NCI-H2029 (cell line): ENCODE results near the gene SBK2.
A peak's percentile ranks its signal among the peaks of the same experiment; 100 is the strongest.
"Not testable (repeated sequence)": the region's sequence is repeated elsewhere in the genome, so short reads cannot be mapped to it uniquely, and the experiment has no call there.

Experiments used
- DNase-seq: peaks from one replicate; lab custom pipeline; 2025; lab: John Stamatoyannopoulos, UW

Gene SBK2

DNA sequence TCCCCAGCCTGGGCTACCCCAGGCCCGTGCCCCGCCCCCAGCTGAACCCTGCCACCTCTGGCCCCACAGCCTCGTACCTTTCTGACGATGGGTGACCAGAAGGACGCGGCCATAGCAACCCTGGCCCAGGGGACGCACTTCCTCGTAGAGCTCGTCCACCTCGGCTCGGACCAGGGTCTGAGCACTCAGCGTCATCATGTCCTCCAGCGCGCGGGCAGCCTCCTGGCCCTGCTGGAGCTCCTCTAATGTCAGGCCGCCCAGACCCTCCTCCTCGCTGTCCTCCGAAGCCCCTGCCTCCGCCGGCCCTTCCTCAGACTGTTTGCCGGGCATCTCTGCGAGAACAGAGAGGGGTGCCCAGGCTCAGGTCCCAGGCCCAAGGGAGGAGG lies 975 bp downstream of the SBK2 start:
- DNase-seq: no peak

DNA sequence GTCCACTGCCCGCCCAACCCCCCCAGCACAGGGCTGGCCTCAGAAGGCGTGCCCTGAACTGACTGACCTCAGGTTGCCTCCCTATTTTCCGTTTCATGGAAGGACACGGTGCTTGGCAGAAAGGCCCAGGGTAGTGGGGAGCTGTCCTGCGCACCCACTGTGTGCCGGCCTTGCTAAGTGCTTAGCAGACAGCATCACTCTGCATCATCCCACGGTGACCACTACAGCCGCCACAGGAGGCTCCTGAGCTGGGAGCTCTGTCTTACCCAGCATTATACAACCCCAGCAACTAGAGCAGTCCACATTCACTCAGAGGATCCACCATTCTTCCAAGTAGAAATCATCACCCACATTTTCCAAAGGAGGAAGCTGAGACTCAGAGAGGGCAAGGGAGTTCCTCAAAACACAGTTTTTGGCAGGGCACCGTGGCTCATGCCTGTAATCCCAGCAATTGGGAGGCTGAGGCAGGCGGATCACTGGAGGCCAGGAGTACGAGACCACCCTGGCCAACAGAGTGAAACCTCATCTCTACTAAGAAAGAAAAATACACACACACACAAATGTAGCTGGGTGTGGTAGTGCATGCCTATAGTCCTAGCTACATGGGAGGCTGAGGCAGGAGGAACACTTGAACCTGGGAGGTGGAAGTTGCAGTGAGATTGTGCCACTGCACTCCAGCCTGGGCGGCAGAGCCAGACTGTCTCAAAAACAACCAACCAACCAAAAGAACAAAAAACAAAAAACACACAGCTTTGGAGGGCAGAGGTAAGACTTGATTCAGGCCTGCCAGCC lies 1.6 kb downstream of the SBK2 start:
- no peak for DNase-seq

DNA sequence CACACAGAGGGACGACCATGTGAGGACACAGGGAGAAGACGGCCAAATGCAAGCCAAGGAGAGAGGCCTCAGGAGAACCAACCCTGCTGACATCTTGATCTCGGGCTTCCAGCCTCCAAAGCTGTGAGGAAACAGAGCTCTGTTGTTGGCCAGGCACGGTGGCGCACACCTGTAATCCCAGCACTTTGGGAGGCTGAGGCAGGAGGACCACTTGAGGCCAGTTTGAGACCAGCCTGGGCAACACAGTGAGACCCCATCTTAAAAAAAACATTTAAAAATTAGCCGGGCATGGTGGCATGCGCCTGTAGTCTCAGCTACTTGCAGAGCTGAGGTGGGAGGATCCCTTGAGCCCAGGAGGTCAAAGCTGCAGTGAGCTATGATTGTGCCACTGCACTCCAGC lies 2.7 kb downstream of the SBK2 start:
- DNase-seq: not testable (repeated sequence)

DNA sequence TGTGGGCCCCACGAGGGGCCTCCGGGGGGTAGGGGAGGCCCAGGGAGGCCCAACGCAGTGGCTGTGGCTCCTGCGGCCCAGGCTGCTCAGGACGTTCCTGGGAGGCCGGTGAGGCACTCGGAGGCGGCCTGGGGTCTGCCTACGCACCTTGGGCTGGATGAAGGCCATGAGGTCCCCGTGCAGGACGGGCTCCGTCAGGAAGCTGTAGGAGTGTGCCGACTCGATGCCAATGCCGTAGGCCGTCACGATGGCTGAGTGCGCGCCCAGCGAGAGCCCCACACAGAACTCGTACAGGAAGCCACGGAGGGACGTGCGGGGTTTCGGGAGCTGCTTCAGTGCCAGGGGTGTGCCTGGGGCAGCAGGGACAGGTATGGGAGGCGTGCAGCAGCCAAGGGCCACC lies 5.9 kb downstream of the SBK2 start:
- no peak for DNase-seq

DNA sequence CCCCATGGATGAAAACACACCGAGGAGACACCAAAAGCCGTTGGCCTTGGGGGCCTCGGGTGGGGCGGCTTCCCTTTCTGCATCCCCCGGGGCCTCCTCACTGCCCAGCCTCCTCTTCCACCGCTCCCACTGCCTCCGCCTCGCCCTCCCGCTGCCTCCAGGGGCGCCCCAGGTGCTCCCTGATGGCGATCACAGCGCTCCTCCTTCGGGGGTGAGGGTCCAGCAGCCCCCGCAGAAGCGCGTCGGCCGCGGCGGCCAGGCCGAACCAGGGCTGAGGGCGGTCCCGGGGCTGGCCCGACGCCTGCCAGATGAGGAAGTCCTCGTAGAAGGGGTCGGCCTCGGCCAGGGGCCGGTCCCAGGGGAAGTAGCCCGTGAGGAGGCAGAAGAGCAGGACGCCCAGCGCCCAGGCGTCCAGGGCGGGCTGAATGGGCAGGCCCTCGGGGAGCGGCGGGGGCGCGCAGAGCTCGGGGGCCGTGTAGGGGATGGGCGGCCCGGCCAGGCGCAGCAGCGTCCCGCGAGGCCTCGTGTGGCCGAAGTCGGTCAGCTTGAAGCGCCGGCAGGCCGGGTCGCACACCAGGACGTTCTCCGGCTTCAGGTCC lies 7.2 kb downstream of the SBK2 start:
- no peak for DNase-seq

DNA sequence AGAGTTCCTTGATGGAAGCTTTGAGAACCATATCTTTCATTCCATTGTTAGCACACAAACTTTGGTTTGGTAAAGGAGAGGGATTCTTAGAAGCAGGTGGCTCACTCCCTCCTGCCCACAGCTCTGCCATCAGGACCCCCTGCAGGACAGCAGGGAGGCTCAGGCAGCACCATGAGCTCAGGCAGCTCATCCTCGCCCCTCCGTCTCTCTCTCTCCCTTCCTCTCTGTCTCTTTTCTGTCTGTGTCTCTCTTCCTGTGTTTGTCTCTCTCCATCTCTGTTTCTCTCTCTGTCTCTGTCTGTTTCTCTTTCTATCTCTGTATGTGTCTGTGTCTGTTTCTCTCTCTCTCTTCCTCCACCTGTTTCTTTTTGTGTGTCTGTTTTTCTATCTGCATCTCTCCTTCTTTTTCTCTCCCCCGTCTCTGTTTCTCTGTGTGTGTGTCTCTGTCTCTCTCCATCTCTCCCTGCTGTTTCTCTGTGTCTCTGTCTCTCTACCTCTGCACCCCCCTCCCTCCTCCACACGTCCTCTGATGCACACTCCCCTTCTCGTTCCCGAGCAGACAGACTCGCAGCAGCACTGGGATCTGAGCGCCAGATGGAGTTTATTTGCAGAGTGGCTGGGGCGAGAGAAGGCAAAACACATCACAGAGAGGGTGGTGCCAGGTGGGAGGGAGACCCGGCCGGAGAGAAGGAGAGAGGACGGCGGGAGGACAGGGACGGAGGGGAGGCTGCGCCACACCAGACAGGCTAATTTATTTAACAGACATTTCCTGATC lies 8.7 kb downstream of the SBK2 start:
- peak; percentile 21 for DNase-seq

DNA sequence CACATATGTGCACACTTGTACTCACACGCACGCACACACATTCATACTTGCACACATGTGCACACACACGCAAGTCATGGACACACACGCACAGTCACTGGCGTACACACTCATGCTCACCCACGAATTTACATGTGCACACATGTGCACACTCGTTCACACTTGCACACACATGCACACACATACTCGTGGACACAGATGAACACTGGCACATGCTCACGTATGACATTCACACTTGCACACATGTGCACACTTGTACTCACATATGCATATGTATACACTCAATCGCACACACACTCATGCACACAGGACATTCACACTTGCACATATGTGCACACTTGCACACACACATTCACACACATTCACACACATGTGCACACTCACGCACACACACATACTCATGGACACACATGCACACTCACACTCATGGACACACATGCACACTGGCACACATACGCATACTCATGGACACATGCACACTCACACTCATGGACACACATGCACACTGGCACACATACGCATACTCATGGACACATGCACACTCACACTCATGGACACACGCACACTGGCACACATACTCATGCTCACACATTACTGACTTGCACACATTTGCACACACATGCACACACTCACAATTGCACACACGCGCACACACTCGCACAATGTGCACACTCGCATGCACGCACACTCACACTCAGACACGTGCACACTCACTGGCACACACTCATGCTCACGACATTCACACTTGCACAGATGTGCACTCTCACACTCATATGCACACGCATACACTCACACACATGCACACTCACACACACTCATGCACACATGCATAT lies 9.5 kb downstream of the SBK2 start:
- no peak for DNase-seq

DNA sequence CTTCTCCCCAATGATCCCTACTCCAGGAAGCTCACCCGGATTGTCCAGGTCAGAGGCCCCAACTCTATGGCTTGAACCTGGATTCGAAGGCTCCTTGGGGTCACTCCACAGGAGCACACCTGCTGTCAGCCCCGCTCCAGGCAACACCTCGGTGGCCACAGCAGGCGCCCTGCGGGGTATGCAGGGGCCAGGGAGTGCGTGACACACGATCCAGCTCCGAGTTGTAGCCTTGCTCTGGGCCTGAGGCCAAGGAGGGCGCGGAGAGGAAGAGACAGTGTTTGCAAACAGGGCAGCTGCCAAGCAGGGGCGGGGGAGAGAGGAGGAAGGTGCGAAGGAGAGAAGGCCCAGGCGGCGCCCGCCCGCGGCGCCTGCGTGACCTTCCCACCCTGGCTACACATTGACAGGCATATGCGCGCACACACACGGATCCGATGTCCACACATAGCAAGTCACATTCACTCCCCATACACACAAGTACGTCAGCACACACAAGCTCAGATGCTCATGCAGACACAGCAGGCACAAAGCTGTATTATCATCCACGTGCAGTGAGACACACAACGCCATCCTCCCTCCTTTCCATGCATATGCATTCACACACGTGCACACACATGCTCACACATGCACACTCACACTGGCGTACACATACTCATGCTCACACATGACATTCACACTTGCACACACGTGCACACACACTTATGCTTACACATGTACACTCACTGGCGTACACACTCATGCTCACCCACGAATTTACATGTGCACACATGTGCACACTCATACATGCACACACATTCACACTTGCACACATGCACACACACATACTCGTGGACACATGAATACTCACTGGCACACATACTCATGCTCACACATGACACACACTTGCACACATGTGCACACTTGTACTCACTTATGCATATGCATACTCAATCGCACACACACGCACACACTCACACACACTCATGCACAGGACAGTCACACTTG lies 10.4 kb downstream of the SBK2 start:
- DNase-seq: peak; percentile 91

DNA sequence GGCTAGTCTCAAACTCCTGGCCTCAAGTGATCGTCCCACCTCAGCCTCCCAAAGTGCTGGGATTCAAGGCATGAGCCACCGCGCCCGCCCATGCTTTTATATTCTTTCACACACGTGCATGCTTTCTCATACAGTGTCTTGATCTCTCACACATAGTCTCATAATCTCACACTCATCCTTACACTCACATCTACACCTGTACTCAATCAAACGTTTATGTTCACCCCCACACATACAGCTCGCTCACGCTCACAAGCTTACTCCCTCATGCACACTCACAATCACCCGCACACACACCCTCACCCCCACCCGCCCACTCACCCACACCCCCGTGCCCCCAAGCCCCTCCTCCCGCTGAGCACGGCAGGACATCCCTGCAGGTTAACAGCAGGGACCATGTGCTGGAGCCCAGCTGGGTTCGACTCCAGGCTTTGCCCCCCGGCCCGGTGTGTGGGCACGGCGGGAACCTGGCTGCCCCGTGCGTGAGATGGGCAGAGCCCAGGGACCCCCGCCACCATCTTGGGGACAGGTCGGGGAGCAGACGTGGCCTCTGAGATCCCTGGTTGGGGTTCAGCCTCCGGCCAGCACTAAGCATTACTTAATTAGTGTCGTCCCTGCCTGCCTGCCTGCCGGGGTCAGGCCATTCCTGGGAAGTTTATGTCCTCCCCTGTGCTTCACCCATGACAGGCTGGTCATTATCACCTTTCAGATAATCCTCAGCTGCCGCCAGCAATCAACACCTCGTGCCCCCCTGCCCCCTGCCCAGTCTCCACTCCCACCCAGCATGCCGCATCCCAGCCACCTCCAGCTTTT lies 11.4 kb downstream of the SBK2 start:
- no peak for DNase-seq

DNA sequence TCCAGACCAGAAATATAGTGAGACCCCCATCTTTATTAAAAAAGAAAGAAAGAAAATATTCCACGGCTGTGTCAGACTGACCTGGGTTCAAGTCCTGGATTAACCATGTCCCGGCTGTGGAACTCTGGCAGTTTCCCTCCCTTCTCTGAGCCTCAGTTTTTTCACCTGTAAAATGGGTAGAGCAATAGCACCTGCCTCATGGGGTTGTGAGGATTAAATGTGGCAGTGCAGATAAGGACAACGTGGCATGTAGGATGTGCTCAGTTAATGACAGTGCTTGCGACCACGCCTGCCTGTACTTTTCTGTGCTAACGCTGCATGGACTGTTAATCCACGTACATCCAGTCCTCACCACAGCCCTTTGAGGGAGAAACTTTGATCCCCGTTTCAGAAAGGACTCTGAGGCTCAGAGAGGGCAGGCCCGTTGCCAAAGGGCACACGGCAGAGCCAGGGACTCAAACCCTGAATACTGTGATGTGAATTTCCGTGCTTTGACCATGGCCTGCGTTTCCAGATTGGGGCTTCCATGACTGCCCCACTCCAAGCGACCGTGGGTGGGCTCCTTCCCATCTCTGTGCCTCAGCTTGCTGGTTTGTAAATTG lies 16.1 kb downstream of the SBK2 start:
- DNase-seq: no peak

DNA sequence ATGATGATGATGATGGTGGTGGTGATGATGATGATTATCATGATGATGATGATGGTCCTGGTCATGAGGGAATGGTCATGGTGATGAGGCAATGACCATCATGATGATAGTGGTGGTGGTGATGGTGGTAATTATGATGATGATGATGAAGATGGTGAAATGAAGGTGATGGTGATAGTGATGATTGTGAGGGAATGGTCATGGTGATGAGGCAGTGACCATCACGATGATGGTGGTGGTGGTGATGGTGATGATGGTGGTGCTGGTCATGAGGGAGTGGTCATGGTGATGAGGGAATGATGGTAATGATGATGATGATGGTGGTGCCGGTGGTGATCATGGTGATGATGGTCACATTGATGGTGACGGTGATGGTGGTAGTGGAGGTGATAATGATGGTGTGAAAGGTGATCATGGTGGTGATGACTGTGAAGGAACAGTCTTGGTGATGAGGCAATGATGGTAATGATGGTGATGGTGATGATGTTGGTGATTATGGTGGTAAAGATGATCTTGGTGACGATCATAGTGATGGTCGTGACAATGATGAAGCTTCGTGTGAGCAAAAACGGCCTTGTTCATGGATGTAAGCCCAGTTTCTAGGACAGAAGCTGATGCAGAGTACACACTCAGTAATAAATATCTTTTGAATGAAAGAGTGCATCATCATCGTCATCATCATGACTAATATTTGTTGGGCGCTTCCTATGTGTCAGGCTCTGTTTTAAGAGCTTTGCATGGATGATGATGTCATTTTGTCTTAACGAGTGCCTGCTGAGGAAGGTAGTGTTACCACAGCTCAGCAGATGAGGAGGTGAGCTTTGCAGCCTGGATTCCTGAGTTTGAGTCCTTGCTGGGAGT lies 17.3 kb downstream of the SBK2 start:
- no peak for DNase-seq

DNA sequence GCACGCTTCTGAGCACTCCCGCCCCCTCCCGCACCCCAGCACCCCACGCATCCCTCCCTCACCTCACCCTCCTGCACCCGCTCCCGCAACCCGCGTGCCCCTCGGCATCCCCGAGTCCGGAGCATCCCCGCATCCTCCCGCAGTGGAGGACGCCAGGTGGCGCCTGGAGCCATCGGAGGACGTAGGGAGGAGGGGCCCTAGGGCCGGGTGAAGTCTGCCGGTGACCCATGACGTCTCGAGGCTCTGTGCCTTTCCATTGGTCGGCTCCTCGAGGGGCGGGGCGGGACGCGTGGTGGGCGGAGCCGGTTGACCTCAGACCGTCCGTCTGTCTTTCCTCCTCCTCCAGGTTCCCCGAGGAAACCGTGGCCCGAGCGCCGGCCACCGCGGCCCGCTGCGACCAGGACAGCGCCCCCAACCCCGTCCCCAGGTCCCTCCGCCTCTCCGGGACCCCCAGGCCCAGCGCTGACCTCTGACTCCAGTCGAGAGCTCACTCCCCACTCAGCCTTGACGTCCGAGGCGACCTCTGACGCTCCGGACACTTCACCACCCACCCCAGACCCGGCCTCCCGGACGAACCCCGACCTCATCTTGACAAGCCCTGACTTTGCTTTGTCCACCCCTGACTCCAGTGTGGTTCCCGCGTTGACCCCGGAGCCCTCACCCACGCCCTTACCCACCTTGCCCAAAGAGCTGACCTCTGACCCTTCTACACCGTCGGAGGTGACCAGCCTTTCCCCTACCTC lies 19.9 kb downstream of the SBK2 start:
- peak; percentile 82 for DNase-seq

DNA sequence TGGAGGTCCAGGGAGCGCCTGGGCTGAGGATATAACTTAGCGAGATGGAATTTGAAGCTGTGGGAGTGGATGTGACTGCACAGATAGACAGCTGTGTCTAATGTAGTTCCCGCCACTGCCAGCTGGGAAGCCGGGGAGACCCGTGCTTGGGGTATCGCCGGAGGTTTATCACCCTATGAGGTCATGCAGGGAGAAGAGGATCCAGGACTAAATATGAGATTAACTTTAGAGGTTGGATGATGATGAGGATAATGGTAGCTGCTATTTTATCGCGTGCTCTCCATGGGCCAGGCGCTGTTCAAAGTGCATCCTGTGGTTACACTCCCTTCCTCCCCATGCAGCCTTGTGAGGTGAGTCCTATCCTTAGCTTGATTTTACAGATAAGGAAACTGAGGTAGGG lies 28.8 kb downstream of the SBK2 start:
- no peak for DNase-seq

DNA sequence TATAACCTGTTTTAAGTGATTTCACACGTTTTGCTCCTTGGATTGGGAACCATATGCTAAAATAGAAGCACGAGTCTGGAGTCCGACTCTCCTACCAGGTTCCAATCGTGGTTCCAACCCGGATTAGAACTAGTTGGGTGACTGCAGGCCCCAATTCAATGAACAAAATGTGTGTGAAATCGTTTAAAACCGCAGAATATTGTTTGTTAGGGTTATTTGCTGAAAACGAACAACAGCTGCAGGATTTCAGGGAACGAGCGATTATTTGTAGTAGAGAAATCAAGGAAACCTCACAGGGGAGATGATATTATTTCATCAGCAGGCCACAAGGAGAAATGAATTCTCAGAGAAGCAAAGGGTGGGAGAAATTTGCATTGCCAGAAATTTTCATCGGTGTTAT lies 32.0 kb downstream of the SBK2 start:
- DNase-seq: no peak

DNA sequence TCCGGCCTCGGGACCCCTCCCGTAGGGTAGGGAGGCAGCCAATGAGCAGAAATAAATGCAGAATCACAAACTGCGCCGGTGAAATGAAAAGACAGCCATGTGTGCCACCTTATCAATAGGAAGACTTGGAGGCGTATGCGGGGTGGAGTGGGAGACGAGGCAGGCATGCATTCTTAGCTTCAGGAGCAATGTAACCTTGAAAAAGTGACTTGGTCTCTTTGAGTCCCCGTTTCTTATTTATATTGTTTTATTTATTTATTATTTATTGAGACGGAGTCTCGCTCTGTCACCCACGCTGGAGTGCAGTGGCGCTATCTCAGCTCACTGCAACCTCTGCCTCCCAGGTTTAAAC lies 32.7 kb downstream of the SBK2 start:
- DNase-seq: no peak

DNA sequence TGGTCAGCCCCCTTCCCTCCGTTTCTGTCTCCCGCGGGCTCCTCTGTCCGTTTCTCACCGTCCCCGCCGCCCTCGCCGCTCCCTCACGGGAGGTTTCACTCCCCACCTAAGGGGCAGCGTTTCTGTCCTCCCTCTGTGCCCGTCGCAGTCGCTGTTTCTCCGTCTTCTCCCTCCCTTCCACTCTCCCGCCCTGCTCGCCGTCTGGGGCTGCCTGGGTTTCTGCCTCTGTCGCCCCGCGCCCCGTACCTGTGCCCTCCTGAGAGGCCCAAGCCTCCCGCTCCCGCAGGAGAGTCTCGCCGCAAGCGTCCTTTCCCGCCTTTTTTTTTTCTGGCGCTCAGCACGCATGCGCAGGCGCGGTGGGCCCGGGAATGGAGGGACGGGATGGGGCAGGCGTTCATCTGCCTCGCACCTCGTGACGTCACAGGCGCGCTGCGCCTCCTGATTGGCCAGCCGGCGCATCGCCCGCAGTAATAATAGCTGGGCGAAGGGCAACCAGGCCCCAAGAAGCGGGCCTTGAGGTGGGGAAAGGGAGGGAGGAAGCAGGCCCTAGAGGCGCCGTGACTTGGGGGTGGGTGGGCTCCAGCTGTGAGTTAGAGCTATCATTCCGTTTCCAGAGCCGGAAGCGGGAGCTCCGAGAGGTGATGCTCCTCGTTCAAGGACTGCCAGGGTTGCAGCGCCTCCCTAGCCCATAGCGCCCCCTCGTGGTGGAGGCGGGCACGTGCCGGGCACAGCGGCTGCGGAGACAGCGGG lies 33.3 kb downstream of the SBK2 start:
- peak; percentile 83 for DNase-seq

DNA sequence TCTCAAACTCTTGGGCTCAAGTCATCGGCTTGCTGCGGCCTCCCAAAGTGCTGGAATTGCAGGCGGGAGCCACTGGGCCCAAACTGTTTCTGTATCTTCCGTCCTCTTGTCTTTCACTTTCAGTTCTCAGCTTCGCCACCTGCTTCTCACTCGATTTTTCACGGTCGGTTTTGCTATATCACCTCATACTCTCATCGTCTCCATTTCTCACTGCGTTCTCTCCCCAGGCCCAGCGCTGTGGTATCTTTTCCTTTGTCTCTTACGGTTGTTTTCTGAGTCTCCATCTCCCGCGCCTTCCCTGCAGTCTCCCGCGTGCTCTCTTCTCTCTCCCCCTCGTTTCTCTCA lies 33.8 kb downstream of the SBK2 start:
- DNase-seq: no peak
